Thymus (tissue), 11 donors: ENCODE measurements around the gene TBL1XR1. TPM values are rescaled to one million over a fixed set of nuclear protein-coding genes. Genes with fewer than 3 reads are reported as not detected.

Source experiments
- DNase-seq, 9 donors: peaks; one replicate each; pipeline ENCODE4 v3.0.0-alpha.2; 2013; ENCODE audit warnings: low spot score in 9 of 9, low read depth in 6 of 9, missing footprints in 1 of 9
- H3K27ac ChIP-seq, 2 donors: one replicate each; pipeline ENCODE4 v1.5.1; 2013; ENCODE audit warnings: control low read depth in 1 of 2, low read depth in 1 of 2, low read length in 1 of 2, mild to moderate bottlenecking in 1 of 2, moderate library complexity in 1 of 2
- H3K27me3 ChIP-seq, 2 donors: one replicate each; pipeline ENCODE4 v1.5.1; 2013; ENCODE audit warnings: low read length in 1 of 2; ENCODE audit not compliant: control insufficient read depth in 2 of 2, insufficient read depth in 1 of 2
- H3K36me3 ChIP-seq, 2 donors: one replicate each; pipeline ENCODE4 v1.5.1; 2013; ENCODE audit warnings: low read length in 1 of 2, mild to moderate bottlenecking in 1 of 2, moderate library complexity in 1 of 2; ENCODE audit not compliant: control insufficient read depth in 2 of 2, insufficient read depth in 2 of 2
- H3K4me1 ChIP-seq, 2 donors: one replicate each; pipeline ENCODE4 v1.5.1; 2013; ENCODE audit warnings: low read length in 2 of 2; ENCODE audit not compliant: control insufficient read depth in 2 of 2, insufficient read depth in 2 of 2
- H3K4me3 ChIP-seq, 2 donors: one replicate each; pipeline ENCODE4 v1.5.1; 2013; ENCODE audit warnings: low read length in 2 of 2, control low read depth in 1 of 2, mild to moderate bottlenecking in 1 of 2
- H3K9me3 ChIP-seq, 2 donors: one replicate each; pipeline ENCODE4 v1.5.1; 2013; ENCODE audit warnings: low read length in 1 of 2, mild to moderate bottlenecking in 1 of 2; ENCODE audit not compliant: control insufficient read depth in 2 of 2, insufficient read depth in 1 of 2
- WGBS: extraction: QIAGEN DNeasy Blood & Tissue Kit; methylation state at CpG from one replicate; pipeline ENCODE4 v1.1.7; 2013; 5-methylcytosine and 5-hydroxymethylcytosine counted together
- polyA plus RNA-seq: library from polyadenylated mRNA; stranded (reverse); fragments of 200-250 nt; gene quantifications from one replicate; pipeline ENCODE4 v1.2.3, GENCODE V29; 2013
- total RNA-seq: library from RNA; stranded (reverse); fragments of 120-200 nt; gene quantifications from one replicate; pipeline ENCODE4 v1.2.4, GENCODE V29; 2013
- donor health status: healthy.

The TBL1XR1 gene
- total and polyA plus RNA-seq, 2 donors = 66.5 to 130 TPM

GRCh38 chr3:177106184-177106583 is 91.1 kb downstream of the TBL1XR1 start:
- Histone ChIP-seq H3K4me1 (peaks cover 13 to 28% of the 10 kb centered on the region in 2 donors), H3K27ac (no peak overlapping the region), H3K27me3 (no peaks in the 10 kb centered on the region), H3K9me3 (peaks cover 0 to 4% of the 10 kb centered on the region in 2 donors), H3K36me3 (peaks cover 0 to 2% of the 10 kb centered on the region in 2 donors), H3K4me3 (no peak overlapping the region)
- DNase-seq = peak in 1 of 9 donors; percentile 22
- whole genome bisulfite sequencing = 78% methylated on average over 7 of the region's 7 CpGs

GRCh38 chr3:177105623-177106022 is 91.7 kb downstream of the TBL1XR1 start:
- Histone ChIP-seq H3K4me1 (peaks cover 9 to 23% of the 10 kb centered on the region in 2 donors), H3K9me3 (no peaks in the 10 kb centered on the region), H3K27ac (no peak overlapping the region), H3K36me3 (peaks cover 0 to 4% of the 10 kb centered on the region in 2 donors), H3K4me3 (no peak overlapping the region), H3K27me3 (no peaks in the 10 kb centered on the region)
- WGBS = 95% methylated on average over 4 of the region's 4 CpGs
- DNase-seq = no peak

GRCh38 chr3:177104299-177104992 is 92.8 kb downstream of the TBL1XR1 start:
- Histone ChIP-seq H3K9me3 (peaks cover 0 to 3% of the 10 kb centered on the region in 2 donors), H3K36me3 (peaks cover 0 to 4% of the 10 kb centered on the region in 2 donors), H3K4me3 (no peak overlapping the region), H3K27me3 (no peaks in the 10 kb centered on the region), H3K4me1 (peaks cover 9 to 26% of the 10 kb centered on the region in 2 donors), H3K27ac (no peak overlapping the region)
- DNase-seq = no peak
- WGBS = 96% methylated on average over 6 of the region's 6 CpGs

- peaks cover 0 to 7% of the 10 kb centered on the region in 2 donors for H3K36me3 ChIP-seq
- H3K4me1 ChIP-seq = peaks cover 6 to 20% of the 10 kb centered on the region in 2 donors
- H3K27me3 ChIP-seq = no peaks in the 10 kb centered on the region
- peaks cover 0 to 3% of the 10 kb centered on the region in 2 donors for H3K9me3 ChIP-seq
- WGBS = 94% methylated on average over 3 of the region's 3 CpGs
- no peak for DNase-seq
- peak overlapping the region in 1 of 2 donors; percentile 4 for H3K27ac ChIP-seq
- H3K4me3 ChIP-seq = no peak overlapping the region
Measured at GRCh38 chr3:177102553-177102952, 94.7 kb downstream of the TBL1XR1 start.

GRCh38 chr3:177098551-177098950 is 98.7 kb downstream of the TBL1XR1 start:
- WGBS = 96% methylated on average over 2 of the region's 2 CpGs
- peaks cover 0 to 6% of the 10 kb centered on the region in 2 donors for H3K4me1 ChIP-seq
- H3K36me3 ChIP-seq = peaks cover 0 to 21% of the 10 kb centered on the region in 2 donors
- H3K27ac ChIP-seq = peak overlapping the region in 1 of 2 donors; percentile 6
- no peaks in the 10 kb centered on the region for H3K27me3 ChIP-seq
- H3K9me3 ChIP-seq = peaks cover 1 to 6% of the 10 kb centered on the region in 2 donors
- H3K4me3 ChIP-seq = no peak overlapping the region
- no peak for DNase-seq

GRCh38 chr3:177096615-177097014 is 100.7 kb downstream of the TBL1XR1 start:
- peaks cover 0 to 35% of the 10 kb centered on the region in 2 donors for H3K36me3 ChIP-seq
- no peak overlapping the region for H3K4me3 ChIP-seq
- no peaks in the 10 kb centered on the region for H3K27me3 ChIP-seq
- DNase-seq = no peak
- H3K4me1 ChIP-seq = peaks cover 0 to 2% of the 10 kb centered on the region in 2 donors
- WGBS = 73% methylated on average over 1 of the region's 1 CpG
- H3K27ac ChIP-seq = no peak overlapping the region
- peaks cover 1 to 6% of the 10 kb centered on the region in 2 donors for H3K9me3 ChIP-seq

GRCh38 chr3:177093966-177094365 is 103.3 kb downstream of the TBL1XR1 start:
- H3K36me3 ChIP-seq = peaks cover 0 to 47% of the 10 kb centered on the region in 2 donors
- peaks cover 0 to 5% of the 10 kb centered on the region in 2 donors for H3K4me1 ChIP-seq
- H3K9me3 ChIP-seq = peaks cover 1 to 3% of the 10 kb centered on the region in 2 donors

GRCh38 chr3:177089901-177090300 is 107.4 kb downstream of the TBL1XR1 start:
- Histone ChIP-seq H3K4me1 (peaks cover 2 to 5% of the 10 kb centered on the region in 2 donors), H3K36me3 (peaks cover 0 to 47% of the 10 kb centered on the region in 2 donors), H3K9me3 (peaks cover 0 to under 1% of the 10 kb centered on the region in 2 donors), H3K27ac (no peak overlapping the region), H3K4me3 (no peak overlapping the region), H3K27me3 (no peaks in the 10 kb centered on the region)
- DNase-seq = no peak
- WGBS = 73% methylated on average over 1 of the region's 1 CpG

More at GRCh38 chr3:177093966-177094365, 103.3 kb downstream of the TBL1XR1 start:
- H3K4me3 ChIP-seq = no peak overlapping the region
- no peak overlapping the region for H3K27ac ChIP-seq
- no peaks in the 10 kb centered on the region for H3K27me3 ChIP-seq
- DNase-seq = no peak

GRCh38 chr3:177089110-177089509 is 108.2 kb downstream of the TBL1XR1 start:
- no peak for DNase-seq
- Histone ChIP-seq H3K36me3 (peaks cover 0 to 52% of the 10 kb centered on the region in 2 donors), H3K27me3 (no peaks in the 10 kb centered on the region), H3K9me3 (no peaks in the 10 kb centered on the region), H3K4me3 (no peak overlapping the region), H3K4me1 (peaks cover 2 to 5% of the 10 kb centered on the region in 2 donors), H3K27ac (no peak overlapping the region)
- WGBS = 97% methylated on average over 3 of the region's 3 CpGs
